Stimulated activated effector memory CD8-positive, alpha-beta T cell treated with anti-CD3 and anti-CD28 coated beads, Interleukin-12 subunit alpha, Interleukin-12 subunit beta, amount 100 ng/mL, for 72 hours (primary cell): Measurements from ENCODE around the gene OR52E6.

ENCODE experiments used
- ATAC-seq: fragments of 150-1000 bp; cut with Tn5 transposase; 2 replicates; pipeline ENCODE4 v1.10.0; 2021
- DNase-seq, 2 donors: peaks; one replicate each; pipeline ENCODE4 v3.0.0; 2021 to 2022; ENCODE audit warnings: low spot score in 2 of 2
- H3K27ac Mint-ChIP-seq: one replicate; pipeline ENCODE4 v1.8.0; 2022; ENCODE audit warnings: mild to moderate bottlenecking, mixed read lengths
- H3K36me3 Mint-ChIP-seq: one replicate; pipeline ENCODE4 v1.8.0; 2022; ENCODE audit warnings: mild to moderate bottlenecking, mixed read lengths
- H3K4me1 Mint-ChIP-seq: one replicate; pipeline ENCODE4 v1.8.0; 2022; ENCODE audit warnings: mixed read lengths
- H3K4me3 Mint-ChIP-seq: one replicate; pipeline ENCODE4 v1.8.0; 2022; ENCODE audit warnings: mild to moderate bottlenecking, mixed read lengths
- H3K9me3 Mint-ChIP-seq: one replicate; pipeline ENCODE4 v1.8.0; 2022; ENCODE audit warnings: mixed read lengths

OR52E6 gene

DNA sequence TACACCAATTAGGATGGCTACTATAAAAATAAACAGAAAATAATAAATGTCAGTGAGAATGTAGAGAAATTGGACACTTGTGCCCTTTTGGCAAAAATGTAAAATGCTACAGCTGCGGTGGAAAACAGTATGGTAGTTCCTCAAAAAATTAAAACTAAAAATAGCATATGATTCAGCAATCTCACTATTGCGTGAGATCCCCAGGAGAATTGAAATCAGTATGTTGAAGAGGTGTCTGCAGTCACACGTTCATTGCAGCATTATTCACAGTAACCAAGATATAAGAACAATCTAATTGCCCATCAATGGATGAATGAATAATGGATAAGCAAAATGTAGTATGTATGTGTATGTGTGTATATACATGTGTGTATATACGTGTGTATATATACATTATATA, 26.2 kb downstream of the OR52E6 start:
- peaks cover 6% of the 10 kb centered on the region for H3K4me1 Mint-ChIP-seq
- no peak overlapping the region for H3K27ac Mint-ChIP-seq
- ATAC-seq (no peak), DNase-seq (no peak)
- H3K36me3 Mint-ChIP-seq, result no peaks in the 10 kb centered on the region
- no peaks in the 10 kb centered on the region for H3K9me3 Mint-ChIP-seq
- H3K4me3 Mint-ChIP-seq, result no peak overlapping the region

DNA sequence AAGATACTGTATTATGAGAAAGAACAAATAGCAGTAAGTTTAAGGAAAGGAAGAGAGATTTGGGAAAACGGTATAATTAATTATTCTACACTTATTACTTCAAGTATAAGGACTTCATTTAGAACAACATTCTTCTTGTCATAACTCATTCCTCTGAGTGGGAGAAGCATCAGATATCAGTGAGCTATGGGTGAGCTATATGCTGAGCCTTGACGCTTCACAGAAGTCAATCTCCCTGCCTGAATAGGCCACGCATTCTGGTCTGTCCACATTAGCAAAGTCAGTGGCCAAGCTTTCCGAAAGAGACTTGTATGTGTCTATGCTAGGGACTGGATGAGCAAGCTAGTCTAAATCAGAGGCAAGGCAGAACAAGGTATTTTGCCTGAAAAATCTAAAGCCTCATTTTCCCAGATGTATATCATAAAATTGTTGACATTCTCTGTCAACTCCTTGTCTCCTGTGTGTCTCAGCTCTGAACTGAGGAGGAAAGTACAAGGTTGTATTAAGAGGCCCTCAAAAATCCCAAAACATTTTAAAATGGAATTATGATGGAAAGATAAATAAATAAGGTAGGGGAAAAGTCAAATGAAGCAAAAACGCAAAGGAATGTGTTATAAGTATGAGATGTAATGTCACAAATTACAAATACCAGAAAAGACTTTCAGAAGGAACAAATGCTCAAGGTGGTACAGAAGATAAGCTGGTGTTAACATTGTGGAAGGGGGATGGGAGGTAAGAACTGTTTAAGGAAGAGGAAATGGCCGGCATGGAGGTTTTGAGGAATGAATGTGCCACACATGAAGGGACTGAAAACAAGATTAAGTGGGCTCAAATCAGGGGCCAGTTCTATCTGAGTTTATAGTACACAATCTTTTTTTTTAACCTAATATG, 31.5 kb downstream of the OR52E6 start:
- ATAC-seq, result no peak
- Mint-ChIP-seq H3K4me3 (no peak overlapping the region), H3K36me3 (no peaks in the 10 kb centered on the region), H3K9me3 (no peaks in the 10 kb centered on the region), H3K4me1 (peaks cover 15% of the 10 kb centered on the region), H3K27ac (no peak overlapping the region)
- DNase-seq, result no peak

DNA sequence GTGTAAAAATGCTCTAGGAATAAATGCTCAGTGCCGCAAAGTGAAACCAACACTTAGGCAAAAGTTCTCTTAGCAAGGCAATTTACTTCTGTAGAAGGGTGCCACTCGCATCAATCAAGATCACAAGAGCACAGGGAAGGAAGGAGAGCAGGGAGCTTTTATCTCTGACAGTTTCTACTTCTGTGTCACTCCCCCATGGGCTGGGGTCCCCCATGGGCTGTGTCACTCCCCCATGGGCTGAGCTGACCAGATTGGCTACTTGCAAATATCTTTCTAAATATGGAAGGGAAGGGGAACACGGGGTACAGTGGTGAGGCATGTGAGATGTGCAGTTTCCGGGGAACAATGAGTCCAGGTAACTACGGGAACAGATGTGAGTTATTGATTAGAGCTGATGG, 32.6 kb downstream of the OR52E6 start:
- peak overlapping the region; percentile 80 for H3K27ac Mint-ChIP-seq
- no peaks in the 10 kb centered on the region for H3K9me3 Mint-ChIP-seq
- peak; percentile 38 for ATAC-seq
- H3K36me3 Mint-ChIP-seq, result no peaks in the 10 kb centered on the region
- H3K4me1 Mint-ChIP-seq, result peaks cover 15% of the 10 kb centered on the region
- peak overlapping the region; percentile 82 for H3K4me3 Mint-ChIP-seq
- no peak for DNase-seq

DNA sequence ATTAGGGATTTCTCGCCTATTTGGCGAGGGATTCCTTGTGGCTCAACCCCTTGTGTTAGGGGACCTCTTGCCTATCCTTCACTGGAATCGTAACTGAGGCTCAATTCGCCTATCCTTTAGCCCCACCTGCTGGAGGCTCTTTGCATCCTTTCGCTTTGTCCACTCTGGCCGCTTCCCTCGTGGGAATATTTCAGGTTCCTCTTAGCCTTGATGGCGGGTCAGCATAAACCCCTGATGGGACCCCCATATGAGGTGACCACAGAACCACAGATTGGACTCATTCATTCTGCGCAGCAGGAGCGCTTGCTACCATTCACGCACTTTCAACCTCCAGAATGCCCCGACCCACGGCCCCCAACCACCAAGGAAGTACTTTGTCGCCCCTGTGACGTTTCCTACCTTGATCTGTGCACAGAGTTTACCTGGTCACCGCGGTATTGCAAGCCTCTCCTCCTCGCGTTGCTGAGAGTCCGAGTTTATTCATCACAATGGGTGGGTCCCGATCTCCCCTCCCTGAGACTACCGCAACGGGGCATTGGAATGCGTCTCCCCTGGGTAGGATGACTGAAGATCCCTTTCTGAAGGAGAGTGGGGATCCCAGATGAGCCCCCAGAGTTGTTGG, 33.1 kb downstream of the OR52E6 start, which contains the start of gene OR52N2:
Gene OR52N2, plus strand, starts transcription at position 425 of the 622 bp plus-strand sequence. CDS start 11,412 bp downstream, outside the sequence.
- H3K9me3 Mint-ChIP-seq, result no peaks in the 10 kb centered on the region
- peak within 1 kb of the TSS; percentile 80 for H3K27ac Mint-ChIP-seq
- H3K4me3 Mint-ChIP-seq, result peak within 1 kb of the TSS; percentile 82
- H3K36me3 Mint-ChIP-seq, result no peaks in the 10 kb centered on the region
- H3K4me1 Mint-ChIP-seq, result peaks cover 15% of the 10 kb centered on the region
- DNase-seq, result peak; percentile 60 to 84
- ATAC-seq, result peak; percentile 92

DNA sequence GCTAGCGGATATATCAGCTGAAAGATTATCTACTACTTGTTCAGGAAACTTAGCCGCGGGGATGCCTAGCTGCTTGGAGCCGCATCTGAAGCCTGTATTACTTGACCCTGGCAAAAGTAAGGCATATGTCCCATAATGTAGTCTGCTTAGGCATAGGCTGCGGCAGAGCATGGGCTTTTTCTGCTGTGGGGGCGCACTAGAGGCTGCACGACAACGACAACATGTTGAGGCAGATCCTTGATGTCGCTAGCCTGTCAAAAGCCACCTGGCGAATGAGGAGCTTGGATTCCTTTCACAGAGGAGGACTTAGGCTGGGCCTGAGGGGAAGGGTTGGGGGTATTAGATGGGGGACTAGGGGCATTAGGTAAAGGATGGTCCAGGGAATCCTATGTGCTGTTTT, 34.1 kb downstream of the OR52E6 start:
- Mint-ChIP-seq H3K27ac (no peak overlapping the region), H3K4me1 (peaks cover 15% of the 10 kb centered on the region)

DNA sequence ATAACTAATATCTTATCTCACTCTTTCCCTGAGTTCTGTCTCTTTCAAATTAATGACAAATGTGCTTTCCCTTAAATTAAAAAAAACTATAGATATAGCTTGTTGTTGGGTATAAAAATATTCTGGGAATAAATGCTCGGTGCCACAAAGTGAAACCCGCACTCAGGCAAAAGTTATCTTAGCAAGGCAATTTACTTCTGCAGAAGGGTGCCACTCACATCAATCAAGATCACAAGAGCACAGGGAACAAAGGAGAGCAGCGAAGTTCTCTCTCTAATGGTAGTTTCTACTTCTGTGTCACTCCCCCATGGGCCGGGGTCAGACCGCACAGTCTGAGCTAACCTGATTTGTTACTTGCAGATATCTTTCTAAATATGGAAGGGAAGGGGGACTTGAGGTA, 37.7 kb downstream of the OR52E6 start:
- no peak overlapping the region for H3K27ac Mint-ChIP-seq
- no peak overlapping the region for H3K4me3 Mint-ChIP-seq
- H3K4me1 Mint-ChIP-seq, result peaks cover 9% of the 10 kb centered on the region
- H3K9me3 Mint-ChIP-seq, result peaks cover 4% of the 10 kb centered on the region
- H3K36me3 Mint-ChIP-seq, result no peaks in the 10 kb centered on the region
- no peak for DNase-seq
- ATAC-seq, result no peak

More for the DNA sequence above, 34.1 kb downstream of the OR52E6 start:
- no peaks in the 10 kb centered on the region for H3K36me3 Mint-ChIP-seq
- peaks cover 4% of the 10 kb centered on the region for H3K9me3 Mint-ChIP-seq
- DNase-seq (no peak), ATAC-seq (no peak)
- H3K4me3 Mint-ChIP-seq, result no peak overlapping the region

DNA sequence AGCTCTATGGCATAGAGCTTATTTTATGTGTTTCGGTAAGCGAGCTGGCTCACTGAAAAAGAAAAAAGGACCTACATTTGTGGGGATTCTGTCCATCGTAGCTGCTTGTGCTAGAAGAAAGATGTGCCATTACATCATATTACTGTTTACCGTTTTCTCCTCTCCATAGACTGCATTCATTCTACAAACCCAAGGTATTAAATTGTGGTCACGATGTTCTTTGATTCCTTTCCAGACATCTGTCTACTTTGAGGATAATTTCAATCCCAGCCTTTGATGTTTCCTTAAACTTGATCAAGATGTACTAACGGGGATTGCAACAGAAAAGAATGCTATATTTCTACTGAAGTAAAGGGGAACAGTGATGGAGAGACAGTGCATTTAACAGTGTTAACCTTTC, 45.2 kb downstream of the OR52E6 start:
- ATAC-seq (no peak), DNase-seq (no peak)
- Mint-ChIP-seq H3K4me1 (no peaks in the 10 kb centered on the region), H3K4me3 (no peak overlapping the region), H3K9me3 (no peaks in the 10 kb centered on the region), H3K27ac (no peak overlapping the region), H3K36me3 (no peaks in the 10 kb centered on the region)

DNA sequence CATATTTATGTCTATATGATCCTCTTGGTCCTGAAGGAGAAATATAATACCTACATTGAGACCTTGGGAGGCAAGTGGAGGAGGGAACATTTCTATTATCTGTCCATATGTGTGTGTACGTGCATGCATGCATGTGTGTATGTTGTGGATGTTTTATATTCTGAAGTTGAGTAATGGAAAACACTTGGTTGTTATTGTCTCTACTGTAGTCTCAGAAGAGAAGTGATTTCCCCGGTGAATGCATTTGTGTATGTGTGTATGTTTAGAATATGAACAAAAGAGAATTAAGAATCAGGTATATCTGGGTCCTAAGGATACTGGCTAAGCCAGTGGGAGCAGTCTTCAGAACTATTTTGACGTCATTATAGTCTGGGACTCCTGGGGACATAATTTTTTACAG, 50.5 kb downstream of the OR52E6 start, which contains the start of gene OR52N1:
Gene OR52N1, minus strand, starts transcription at position 101 of the 400 bp plus-strand sequence. CDS start 2,449 bp downstream, outside the sequence.
- Mint-ChIP-seq H3K27ac (no peak within 1 kb of the TSS), H3K4me3 (no peak within 1 kb of the TSS), H3K36me3 (no peaks in the 10 kb centered on the region), H3K4me1 (no peaks in the 10 kb centered on the region), H3K9me3 (no peaks in the 10 kb centered on the region)
- DNase-seq (no peak), ATAC-seq (no peak)
